ENCODE results near the gene SIRT6. TPM values are rescaled to one million over a fixed set of nuclear protein-coding genes. Genes with fewer than 3 reads are reported as not detected.

Gene SIRT6
- polyA plus RNA-seq, 1 donor (not counting 4 experiments of a cell fraction or from before 2014, with no cell fraction given) = 14.6 TPM

GRCh38 chr19:4173479-4174212 is 8.7 kb downstream of the SIRT6 start:
- H3K4me1 ChIP-seq (ENCODE audit: control insufficient read depth, extremely low read depth, insufficient read depth, low read length) = no peaks in the 10 kb centered on the region
- no peak overlapping the region for H3K9ac ChIP-seq (ENCODE audit: control insufficient read depth, extremely low read depth, insufficient read depth, low read length)
- H3K36me3 ChIP-seq (ENCODE audit: control insufficient read depth in 2 of 2, extremely low read depth in 1 of 2, insufficient read depth in 2 of 2, low read length in 2 of 2) = peaks cover 0 to 5% of the 10 kb centered on the region in 2 experiments
- dilution Hi-C loops (cut with MboI; ENCODE audit: extremely low pct_ligation_motif_present, low sequenced_read_pairs) = no loop called here
- no peak overlapping the region for H3K4me2 ChIP-seq (ENCODE audit: control insufficient read depth, extremely low read depth, insufficient read depth, low read depth, low read length)
- no peaks in the 10 kb centered on the region for H3K9me3 ChIP-seq (ENCODE audit: control insufficient read depth, low read depth, low read length)
- no peak for TF ChIP-seq EZH2 (IDR thresholded peaks at IDR 0.05; ENCODE audit: low read length)
- no peaks in the 10 kb centered on the region for H3K79me2 ChIP-seq (ENCODE audit: control insufficient read depth, insufficient read depth, low read length)
- H3K4me3 ChIP-seq (ENCODE audit: control insufficient read depth in 2 of 3, extremely low read depth in 1 of 3, insufficient read depth in 2 of 3, low read depth in 1 of 3, low read length in 3 of 3) = no peak overlapping the region
- H3K27ac ChIP-seq (ENCODE audit: control insufficient read depth, insufficient read depth, low read length) = no peak overlapping the region
- FAIRE-seq = no peak
- no peaks in the 10 kb centered on the region for H3K9me1 ChIP-seq (ENCODE audit: control insufficient read depth, extremely low read depth, insufficient read depth, low read length)
- peaks cover 15% of the 10 kb centered on the region for H3K27me3 ChIP-seq (ENCODE audit: control insufficient read depth, extremely low read depth, insufficient read depth, low read length)
- H2AFZ ChIP-seq (ENCODE audit: control insufficient read depth, low read length) = no peak overlapping the region
- no peak for DNase-seq (ENCODE audit: low read depth, low spot score)
- peaks cover 3% of the 10 kb centered on the region for H4K20me1 ChIP-seq (ENCODE audit: control insufficient read depth, extremely low read depth, insufficient read depth, low read length)

- no peak overlapping the region for H3K27ac ChIP-seq (ENCODE audit: control insufficient read depth, insufficient read depth, low read length)
- no peak overlapping the region for H3K4me2 ChIP-seq (ENCODE audit: control insufficient read depth, extremely low read depth, insufficient read depth, low read depth, low read length)
- no peaks in the 10 kb centered on the region for H3K4me1 ChIP-seq (ENCODE audit: control insufficient read depth, extremely low read depth, insufficient read depth, low read length)
- no peak overlapping the region for H2AFZ ChIP-seq (ENCODE audit: control insufficient read depth, low read length)
- no peak overlapping the region for H3K9ac ChIP-seq (ENCODE audit: control insufficient read depth, extremely low read depth, insufficient read depth, low read length)
- no peaks in the 10 kb centered on the region for H3K9me3 ChIP-seq (ENCODE audit: control insufficient read depth, low read depth, low read length)
- dilution Hi-C loops (cut with MboI; ENCODE audit: extremely low pct_ligation_motif_present, low sequenced_read_pairs) = no loop called here
- H3K79me2 ChIP-seq (ENCODE audit: control insufficient read depth, insufficient read depth, low read length) = no peaks in the 10 kb centered on the region
- peaks cover 3% of the 10 kb centered on the region for H4K20me1 ChIP-seq (ENCODE audit: control insufficient read depth, extremely low read depth, insufficient read depth, low read length)
- H3K36me3 ChIP-seq (ENCODE audit: control insufficient read depth in 2 of 2, extremely low read depth in 1 of 2, insufficient read depth in 2 of 2, low read length in 2 of 2) = peaks cover 0 to 5% of the 10 kb centered on the region in 2 experiments
- no peak overlapping the region for H3K4me3 ChIP-seq (ENCODE audit: control insufficient read depth in 2 of 3, extremely low read depth in 1 of 3, insufficient read depth in 2 of 3, low read depth in 1 of 3, low read length in 3 of 3)
- FAIRE-seq = no peak
- no peaks in the 10 kb centered on the region for H3K9me1 ChIP-seq (ENCODE audit: control insufficient read depth, extremely low read depth, insufficient read depth, low read length)
- peaks cover 15% of the 10 kb centered on the region for H3K27me3 ChIP-seq (ENCODE audit: control insufficient read depth, extremely low read depth, insufficient read depth, low read length)
- no peak for DNase-seq (ENCODE audit: low read depth, low spot score)
- no peak for TF ChIP-seq CTCF (optimal IDR thresholded peaks at IDR 0.05 in 1 of 3, IDR thresholded peaks at IDR 0.05 in 1 of 3, conservative IDR thresholded peaks at IDR 0.05 in 1 of 3; ENCODE audit: extremely low read depth in 1 of 3, insufficient read depth in 2 of 3, low read length in 3 of 3)
- TF ChIP-seq EZH2 (IDR thresholded peaks at IDR 0.05; ENCODE audit: low read length) = no peak
These were observed 9.4 kb downstream of the SIRT6 start for GRCh38 chr19:4172861-4173473.

Measured in keratinocyte (primary cell).